Endothelial cell of umbilical vein (primary cell): Measurements from ENCODE around the gene AJAP1. TPM values are rescaled to one million over a fixed set of nuclear protein-coding genes. Genes with fewer than 3 reads are reported as not detected.

Experiments
- BruUV-seq: library from RNA; stranded (reverse); fragments of 400-500 nt; replicated peaks from 2 replicates; lab custom pipeline; 2021; lab: Mats Ljungman, UMichigan
- CTCF ChIA-PET: fragments of 300-600, 350-600 bp; sonication (Branson Sonifier 250); formaldehyde crosslinking; loops from one replicate; lab custom pipeline; 2021; ENCODE audit warnings: antibody characterized with exemption, inconsistent platforms; lab: Charles Lee
- POLR2A ChIA-PET: fragments of 300-600, 350-600 bp; sonication (Branson Sonifier 250); formaldehyde crosslinking; loops from one replicate; lab custom pipeline; 2021; ENCODE audit warnings: antibody characterized with exemption, inconsistent platforms; lab: Charles Lee
- DNase-seq: peaks from one replicate; pipeline ENCODE4 v3.0.0-alpha.2; 2011; ENCODE audit warnings: low read depth, low spot score
- FAIRE-seq: peaks from 2 replicates; lab custom pipeline; 2011; peaks lifted over from hg19 to GRCh38; lab: Jason Lieb, UNC
- H2AFZ ChIP-seq: 2 replicates; pipeline ENCODE4 v1.6.0; 2012; ENCODE audit warnings: low read depth, low read length, control low read depth, inconsistent platforms
- H3K27ac ChIP-seq: 2 replicates; pipeline ENCODE4 v1.5.1; 2011; ENCODE audit warnings: low read depth, mild to moderate bottlenecking, control low read depth, low read length, moderate library complexity; ENCODE audit not compliant: insufficient read depth
- H3K27me3 ChIP-seq, 2 experiments: 2 replicates each; pipeline versions ENCODE4 v1.6.0 to v1.6.1; 2011; ENCODE audit warnings: low read length in 2 of 2, mixed read lengths in 1 of 2; ENCODE audit not compliant: control insufficient read depth in 2 of 2, insufficient read depth in 2 of 2
- H3K36me3 ChIP-seq, 2 experiments: 2 replicates in 1 of 2; 3 replicates in 1 of 2; pipeline ENCODE4 v1.5.1; 2011; ENCODE audit warnings: low read length in 2 of 2, mild to moderate bottlenecking in 1 of 2, moderate library complexity in 1 of 2; ENCODE audit not compliant: control insufficient read depth in 2 of 2, insufficient read depth in 2 of 2; ENCODE audit errors: extremely low read depth in 1 of 2
- H3K4me1 ChIP-seq: 3 replicates; pipeline ENCODE4 v1.5.1; 2011; ENCODE audit warnings: mild to moderate bottlenecking, low read length; ENCODE audit not compliant: control insufficient read depth, insufficient read depth; ENCODE audit errors: extremely low read depth
- H3K4me2 ChIP-seq: 2 replicates; pipeline ENCODE4 v1.6.1; 2011; ENCODE audit warnings: low read length, control low read depth, mixed read lengths; ENCODE audit not compliant: insufficient read depth
- H3K4me3 ChIP-seq, 3 experiments: fragments of 200-600 bp in 1 of 3; sonication (generic), shearing (Covaris generic) in 1 of 3; replicated peaks in 1 of 3; 2 replicates each; pipeline ENCODE4 v1.5.1; 2011 to 2016; ENCODE audit warnings: control low read depth in 3 of 3, low read length in 3 of 3, mild to moderate bottlenecking in 2 of 3, inconsistent platforms in 1 of 3, low read depth in 1 of 3, moderate library complexity in 1 of 3; ENCODE audit not compliant: insufficient read depth in 1 of 3
- H3K79me2 ChIP-seq: 2 replicates; pipeline ENCODE4 v1.6.0; 2012; ENCODE audit warnings: low read length, inconsistent platforms; ENCODE audit not compliant: control insufficient read depth, insufficient read depth
- H3K9ac ChIP-seq: replicated peaks from 2 replicates; pipeline ENCODE3; 2011; ENCODE audit warnings: low read length, control low read depth; ENCODE audit not compliant: insufficient read depth; ENCODE audit errors: extremely low read depth
- H3K9me1 ChIP-seq: replicated peaks from 3 replicates; pipeline ENCODE4 v1.6.0; 2011; ENCODE audit warnings: mild to moderate bottlenecking, low read length; ENCODE audit not compliant: control insufficient read depth, insufficient read depth; ENCODE audit errors: extremely low read depth
- H3K9me3 ChIP-seq: replicated peaks from 2 replicates; pipeline ENCODE4 v1.5.1; 2012; ENCODE audit warnings: low read length, inconsistent platforms; ENCODE audit not compliant: control insufficient read depth, insufficient read depth
- H4K20me1 ChIP-seq: replicated peaks from 2 replicates; pipeline ENCODE3; 2011; ENCODE audit warnings: mild to moderate bottlenecking, low read length; ENCODE audit not compliant: control insufficient read depth, insufficient read depth; ENCODE audit errors: extremely low read depth
- CTCF ChIP-seq, 2 donors: IDR thresholded peaks; 1 replicate in 1 of 2; 2 replicates in 1 of 2; pipeline ENCODE4 v1.5.1; 2011; ENCODE audit warnings: low read length in 2 of 2, mild to moderate bottlenecking in 2 of 2, moderate library complexity in 2 of 2, control low read depth in 1 of 2, inconsistent platforms in 1 of 2, low read depth in 1 of 2; ENCODE audit not compliant: insufficient read depth in 1 of 2; ENCODE audit errors: extremely low read depth in 1 of 2
- EZH2 ChIP-seq: IDR thresholded peaks from 2 replicates; pipeline ENCODE4 v1.6.1; 2012; ENCODE audit warnings: borderline replicate concordance, low read depth, mild to moderate bottlenecking, moderate library complexity, low read length, inconsistent platforms; ENCODE audit not compliant: severe bottlenecking
- FOS ChIP-seq: IDR thresholded peaks from 2 replicates; pipeline ENCODE4 v1.6.1; 2011; ENCODE audit warnings: mild to moderate bottlenecking, low read length, moderate library complexity, borderline replicate concordance; ENCODE audit not compliant: insufficient read depth
- GATA2 ChIP-seq: IDR thresholded peaks from 2 replicates; pipeline ENCODE4 v1.7.0; 2011; ENCODE audit warnings: low read depth, mild to moderate bottlenecking, moderate library complexity, mixed read lengths, low read length; ENCODE audit not compliant: insufficient read length, insufficient read depth
- JUN ChIP-seq: IDR thresholded peaks from 2 replicates; pipeline ENCODE4 v1.6.1; 2011; ENCODE audit warnings: borderline replicate concordance, low read depth; ENCODE audit not compliant: insufficient read length, insufficient read depth
- MYC ChIP-seq: IDR thresholded peaks from one replicate; pipeline ENCODE4 v1.6.1; 2011; ENCODE audit warnings: mild to moderate bottlenecking, low read depth, low read length
- POLR2A ChIP-seq: IDR thresholded peaks from 2 replicates; pipeline ENCODE4 v1.6.1; 2012; ENCODE audit warnings: low read depth, mild to moderate bottlenecking, control low read depth, low read length
- POLR2AphosphoS5 ChIP-seq: IDR thresholded peaks from 2 replicates; pipeline ENCODE4 v1.6.1; 2012; ENCODE audit warnings: low read depth, mild to moderate bottlenecking, control low read depth, low read length, moderate library complexity; ENCODE audit not compliant: insufficient read depth
- dilution Hi-C: fragments of 300-500 bp; cut with MboI; formaldehyde crosslinking; loops from one replicate; pipeline ENCODE4 v1.15.0; 2019; ENCODE audit warnings: low sequenced_read_pairs; ENCODE audit not compliant: extremely low pct_ligation_motif_present
- intact Hi-C: fragments of 100-400 bp; cut with micrococcal nuclease; formaldehyde crosslinking; loops from one replicate; pipeline ENCODE4 v1.10.0; 2022
- polyA plus RNA-seq, 4 experiments: library from polyadenylated mRNA; depleted of rRNA in 3 of 4; stranded (reverse) in 3 of 4; unstranded in 1 of 4; fragments of >200 nt; gene quantifications; 2 replicates each; pipeline versions ENCODE4 v1.2.1 to v1.2.3, GENCODE V29; 2011 to 2012; ENCODE audit warnings: missing spikeins in 1 of 4
- total RNA-seq: library from RNA; stranded (reverse); gene quantifications from 2 replicates; pipeline ENCODE4 v1.2.3, GENCODE V29; 2021
- TF ChIP-seq, protein P1 (sequence below): IDR thresholded peaks from 2 replicates; pipeline ENCODE4 v1.6.1; 2011; ENCODE audit not compliant: insufficient read depth, insufficient read length

AJAP1 gene
- total and polyA plus RNA-seq, 2 donors (not counting 3 experiments of a cell fraction or from before 2014, with no cell fraction given), result not detected

GRCh38 chr1:4613606-4614370 lies 40.6 kb upstream of the AJAP1 start:
- CTCF ChIA-PET, result no interaction called here
- H3K79me2 ChIP-seq, result no peaks in the 10 kb centered on the region
- intact Hi-C loops (no loop called here), dilution Hi-C loops (no loop called here)
- DNase-seq (no peak), FAIRE-seq (no peak)
- no TSS peak for BruUV-seq
- no peak overlapping the region for H2AFZ ChIP-seq
- no peak overlapping the region for H3K4me2 ChIP-seq
- no peaks in the 10 kb centered on the region for H4K20me1 ChIP-seq
- no peak overlapping the region for H3K4me3 ChIP-seq
- POLR2A ChIA-PET, result no interaction called here
- H3K4me1 ChIP-seq, result no peaks in the 10 kb centered on the region
- H3K9ac ChIP-seq, result no peak overlapping the region
- H3K27ac ChIP-seq, result no peak overlapping the region
- H3K9me3 ChIP-seq, result peaks cover 4% of the 10 kb centered on the region
- no peaks in the 10 kb centered on the region for H3K36me3 ChIP-seq
- no peaks in the 10 kb centered on the region for H3K9me1 ChIP-seq
- H3K27me3 ChIP-seq, result no peaks in the 10 kb centered on the region
- TF ChIP-seq JUN, result no peak
- no peak for TF ChIP-seq CTCF (IDR thresholded peaks at IDR 0.05; ENCODE audit: extremely low read depth in 1 of 2, insufficient read depth in 1 of 2, low read depth in 1 of 2, low read length in 2 of 2)
- TF ChIP-seq, protein P1, sequence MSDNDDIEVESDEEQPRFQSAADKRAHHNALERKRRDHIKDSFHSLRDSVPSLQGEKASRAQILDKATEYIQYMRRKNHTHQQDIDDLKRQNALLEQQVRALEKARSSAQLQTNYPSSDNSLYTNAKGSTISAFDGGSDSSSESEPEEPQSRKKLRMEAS, result no peak
- TF ChIP-seq MYC, result no peak
- no peak for TF ChIP-seq POLR2A
- TF ChIP-seq GATA2, result no peak
- no peak for TF ChIP-seq FOS
- TF ChIP-seq POLR2AphosphoS5, result no peak
- no peak for TF ChIP-seq EZH2
